Stimulated activated CD8-positive, alpha-beta memory T cell treated with anti-CD3 and anti-CD28 coated beads, Interleukin-4, amount 100 ng/mL, for 4 hours (primary cell): Measurements from ENCODE around the gene PPP6C.
A peak's percentile ranks its signal among the peaks of the same experiment; 100 is the strongest.
"Not testable (repeated sequence)": the region's sequence is repeated elsewhere in the genome, so short reads cannot be mapped to it uniquely, and the experiment has no call there.

Experiments
- DNase-seq, 2 donors: peaks; one replicate each; pipeline ENCODE4 v3.0.0-alpha.2; 2020; ENCODE audit warnings: low read depth in 2 of 2, low spot score in 1 of 2

The PPP6C gene

GRCh38 chr9:125183054-125183453 lies 6.5 kb downstream of the PPP6C start:
- no peak for DNase-seq

- not testable (repeated sequence) for DNase-seq
Observed at GRCh38 chr9:125181756-125182155, 7.8 kb downstream of the PPP6C start.

DNA sequence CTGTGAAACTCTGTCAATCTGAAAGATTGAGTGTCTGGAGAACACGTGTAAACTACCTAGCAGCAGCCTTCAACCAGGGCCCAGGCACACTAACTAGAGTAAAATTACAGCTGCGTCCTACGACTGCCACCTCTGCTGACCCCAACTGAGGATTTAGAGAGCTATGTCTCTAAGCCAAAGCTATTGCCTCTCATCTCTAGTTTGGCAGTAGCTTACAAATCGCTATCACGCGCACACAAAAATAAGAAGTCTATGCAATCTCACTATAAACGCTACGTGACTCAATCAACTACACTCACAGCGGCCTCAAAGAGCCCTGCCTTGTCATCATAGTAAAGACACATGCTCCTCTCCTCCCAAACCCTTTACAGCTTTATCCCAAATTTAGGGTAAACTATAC lies 8.7 kb downstream of the PPP6C start:
- DNase-seq = no peak

DNA sequence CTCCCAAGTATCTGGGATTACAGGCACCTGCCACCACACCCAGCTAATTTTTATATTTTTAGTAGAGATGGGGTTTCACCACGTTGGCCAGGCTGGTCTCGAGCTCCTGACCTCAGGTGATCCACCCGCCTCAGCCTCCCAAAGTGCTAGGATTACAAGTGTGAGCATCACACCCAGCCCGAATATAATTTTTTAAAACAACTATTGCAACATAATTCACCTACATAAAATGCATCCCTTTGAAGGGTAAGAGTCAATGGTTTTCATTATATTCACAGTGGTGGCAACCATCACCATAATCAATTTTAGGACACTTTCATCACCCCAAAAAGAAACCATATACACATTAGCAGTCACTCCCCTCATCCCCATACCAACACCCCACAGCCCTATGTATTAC lies 9.8 kb downstream of the PPP6C start:
- DNase-seq = not testable (repeated sequence)

GRCh38 chr9:125177888-125178287 lies 11.7 kb downstream of the PPP6C start:
- no peak for DNase-seq

DNA sequence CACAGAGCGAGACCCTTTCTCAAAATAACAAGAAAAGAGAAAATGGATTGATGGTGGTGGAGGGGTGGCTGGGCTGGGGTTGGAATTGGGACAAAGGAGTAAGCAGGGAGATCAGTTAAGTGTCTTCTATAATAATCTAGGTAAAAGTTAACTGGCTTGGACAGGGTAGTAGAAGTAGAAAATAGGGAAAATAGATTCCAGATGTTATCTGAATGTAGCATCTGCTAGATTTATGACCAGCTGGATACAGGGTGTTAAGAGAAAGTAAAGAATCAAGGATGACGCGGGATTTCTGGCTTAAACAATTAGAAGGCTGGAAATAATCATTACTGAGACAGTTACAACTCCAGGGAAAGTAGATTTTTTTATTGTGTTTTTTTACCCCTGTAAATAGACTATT lies 13.0 kb downstream of the PPP6C start:
- DNase-seq = no peak

- no peak for DNase-seq
Observed at GRCh38 chr9:125172031-125172755, 17.4 kb downstream of the PPP6C start.

DNA sequence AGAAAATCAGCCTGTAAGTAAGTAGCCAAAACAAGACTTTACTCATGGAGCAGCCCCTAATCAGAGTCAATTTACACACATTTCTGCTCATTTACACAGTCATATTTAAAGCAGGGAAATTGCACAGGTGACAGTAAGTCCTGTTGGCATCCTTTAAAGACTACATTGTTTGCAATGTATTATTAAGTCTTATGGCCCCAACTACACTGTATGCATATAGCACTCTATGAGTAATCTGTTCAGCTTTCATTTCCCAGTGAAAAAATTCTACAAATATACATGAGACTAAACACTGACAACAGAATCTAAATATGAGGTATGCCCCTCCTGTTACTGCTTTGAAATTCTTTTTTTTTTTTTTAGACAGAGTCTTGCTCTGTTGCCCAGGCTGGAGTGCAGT lies 19.7 kb downstream of the PPP6C start:
- no peak for DNase-seq

DNA sequence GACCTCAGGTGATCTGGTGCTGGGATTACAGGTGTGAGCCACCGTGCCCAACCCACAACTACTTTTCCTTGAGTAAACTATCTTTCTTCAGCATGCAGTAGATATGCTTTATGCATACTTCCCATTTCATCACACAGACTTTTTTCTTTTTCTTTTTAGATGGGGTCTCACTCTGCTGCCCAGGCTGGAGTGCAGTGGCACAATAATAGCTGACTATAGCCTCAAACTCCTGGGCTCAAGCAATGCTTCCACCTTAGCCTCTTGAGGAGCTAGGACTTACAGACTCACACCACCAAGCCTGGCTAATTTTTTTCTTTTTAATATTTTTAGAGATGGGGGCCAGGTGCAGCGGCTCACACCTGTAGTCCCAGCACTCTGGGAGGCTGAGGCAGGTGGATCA lies 22.8 kb downstream of the PPP6C start:
- no peak for DNase-seq

DNA sequence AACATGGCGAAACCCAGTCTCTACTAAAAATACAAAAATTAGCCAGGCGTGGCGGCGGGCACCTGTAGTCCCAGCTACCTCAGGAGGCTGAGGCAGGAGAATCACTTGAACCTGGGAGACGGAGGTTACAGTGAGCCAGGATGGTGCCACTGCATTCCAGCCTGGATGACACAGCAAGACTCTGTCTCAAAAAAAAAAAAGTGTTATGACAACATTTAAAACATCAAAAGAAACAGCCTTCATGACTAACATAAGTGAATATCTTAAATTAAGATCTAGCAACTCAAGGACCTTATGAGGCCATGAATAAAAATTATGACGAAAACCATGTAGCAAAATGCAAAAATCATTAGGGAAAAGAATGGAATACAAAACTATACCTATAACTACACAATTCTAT lies 26.7 kb downstream of the PPP6C start:
- DNase-seq = not testable (repeated sequence)

GRCh38 chr9:125161284-125161918 lies 28.2 kb downstream of the PPP6C start:
- no peak for DNase-seq

- DNase-seq = no peak
Observed at GRCh38 chr9:125160750-125161149, 28.9 kb downstream of the PPP6C start.

DNA sequence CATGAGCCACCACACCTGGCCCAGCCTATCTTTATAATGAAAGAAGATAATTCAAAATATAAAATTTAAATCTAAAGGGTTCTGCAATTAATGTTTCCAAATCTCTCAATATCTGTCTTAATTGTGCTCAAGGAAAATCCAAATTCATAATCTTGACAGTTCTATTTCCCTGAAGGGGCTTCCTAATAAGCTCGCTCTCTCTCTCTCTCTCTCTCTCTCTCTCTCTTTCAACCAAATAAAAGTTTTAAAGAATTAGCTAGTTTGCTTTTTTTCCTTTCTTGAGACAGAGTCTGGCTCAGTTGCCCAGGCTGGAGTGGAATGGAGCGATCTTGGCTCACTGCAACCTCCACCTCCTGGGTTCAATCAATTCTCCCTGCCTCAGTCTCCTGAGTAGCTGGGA lies 33.1 kb downstream of the PPP6C start:
- DNase-seq = no peak

DNA sequence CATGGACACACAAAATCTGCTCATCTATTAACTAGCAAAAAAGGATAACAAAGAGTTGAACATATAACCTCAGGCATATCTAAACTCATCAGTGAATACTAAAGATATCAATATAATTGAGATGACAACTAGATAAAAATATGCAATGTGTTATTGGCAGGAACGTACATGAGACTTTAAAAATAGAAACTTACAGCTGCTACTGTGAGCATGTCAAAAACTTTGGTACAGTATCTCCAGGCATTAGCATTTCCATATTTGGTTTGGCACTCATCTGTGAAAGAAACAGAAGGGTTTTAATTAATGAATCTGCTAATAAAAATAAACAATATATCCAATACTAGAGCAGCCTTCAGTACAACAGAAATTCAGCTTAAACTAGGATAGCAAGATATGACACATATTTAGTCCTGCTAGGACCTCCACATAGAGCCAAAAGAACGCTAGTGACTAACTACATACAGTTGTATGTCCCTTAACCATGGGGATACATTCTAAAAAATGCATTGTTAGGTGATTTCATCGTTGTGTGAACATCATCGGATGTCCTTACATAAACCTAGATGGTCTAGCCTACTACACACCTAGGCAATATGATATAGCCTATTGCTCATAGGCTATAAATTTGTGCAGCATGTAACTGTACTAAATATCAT lies 35.8 kb downstream of the PPP6C start:
- DNase-seq = no peak

DNA sequence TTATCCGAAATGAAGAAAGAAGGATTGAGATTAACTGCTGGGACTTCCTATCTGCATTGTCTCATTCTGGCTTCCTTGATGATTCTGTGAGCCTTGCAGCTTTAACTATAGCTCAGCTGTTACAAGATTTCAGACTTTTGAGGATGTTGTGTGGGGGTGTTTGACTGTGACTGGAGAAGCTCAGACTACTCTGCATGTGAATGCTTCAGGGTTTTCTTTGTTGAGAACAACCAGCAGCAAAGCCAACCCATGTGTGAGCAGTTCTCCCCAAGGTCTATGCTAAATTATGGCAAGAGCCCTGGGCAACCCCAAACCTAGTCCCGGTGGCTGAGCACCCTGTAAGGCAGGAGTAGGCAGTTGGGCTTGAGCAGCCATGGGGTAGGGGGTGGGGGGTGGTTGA lies 37.9 kb downstream of the PPP6C start:
- DNase-seq = no peak

GRCh38 chr9:125150349-125151245 lies 39.0 kb downstream of the PPP6C start:
- DNase-seq = no peak

DNA sequence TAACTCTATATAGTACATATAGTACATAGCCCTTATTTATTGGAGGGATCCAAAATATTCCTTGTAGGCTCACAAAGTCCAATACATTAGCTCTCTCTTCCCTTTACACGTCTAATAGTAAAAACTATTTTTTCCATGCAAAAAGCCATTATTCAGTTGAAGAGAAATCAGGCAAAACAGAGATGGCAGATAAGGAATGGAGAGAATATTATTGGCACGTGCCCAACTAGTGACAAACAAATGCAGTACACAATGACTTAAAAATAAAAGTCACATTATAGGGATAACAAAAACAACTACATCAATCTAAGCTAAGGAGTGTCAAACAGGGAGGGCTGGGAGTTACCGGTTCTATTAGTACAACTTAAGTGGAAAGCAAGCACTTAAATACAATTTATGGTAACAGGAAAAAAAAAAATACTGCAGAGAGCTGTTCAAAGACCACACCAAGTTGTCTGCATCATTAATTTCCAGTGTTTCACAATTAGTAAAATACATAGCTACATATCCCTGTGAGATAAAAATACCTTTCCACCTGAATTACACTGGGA lies 42.1 kb downstream of the PPP6C start:
- no peak for DNase-seq

DNA sequence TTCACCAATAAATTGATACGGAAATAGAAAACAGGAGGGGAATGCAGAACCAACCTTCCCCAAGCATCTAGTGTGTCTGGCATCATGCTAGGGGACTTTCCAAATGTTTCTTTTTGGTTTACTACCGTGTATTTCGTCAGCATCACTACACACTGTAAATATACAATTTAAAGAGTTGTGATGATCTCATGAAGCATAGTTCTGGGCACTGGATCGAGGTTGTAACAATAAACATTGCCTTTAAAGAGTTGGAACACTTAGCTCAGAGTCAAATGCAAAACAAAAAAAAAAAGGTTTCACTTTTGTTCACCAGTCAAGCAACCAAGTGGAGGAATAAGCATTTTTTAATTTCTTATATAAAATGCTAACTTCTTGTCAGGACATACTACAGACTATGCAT lies 43.4 kb downstream of the PPP6C start:
- DNase-seq = no peak

GRCh38 chr9:125145425-125145824 lies 44.2 kb downstream of the PPP6C start:
- DNase-seq = no peak

GRCh38 chr9:125143377-125144090 lies 46.1 kb downstream of the PPP6C start, which contains the start of gene SCAI:
TSS of gene SCAI (minus strand) at chr9:125143528. CDS start at chr9:125143437, 91 bp downstream.
- DNase-seq = peak; percentile 95 to 96
